ENCODE data around the gene STUB1.

GRCh38 chr16:698911-699671, 18.9 kb downstream of the STUB1 start:
- TF ChIP-seq POLR2AphosphoS5 (IDR thresholded peaks at IDR 0.05; ENCODE audit: insufficient read depth in 1 of 2, low read depth in 1 of 2), result no peak
- no peak for TF ChIP-seq CTCF (IDR thresholded peaks at IDR 0.05)

Data from vagina (tissue), 2 donors.